SK-N-SH (cell line): ENCODE measurements around the gene MT2A. TPM values are rescaled to one million over a fixed set of nuclear protein-coding genes. Genes with fewer than 3 reads are reported as not detected.

Experiments used
- CTCF ChIA-PET: fragments of 300-600, 350-600 bp; formaldehyde crosslinking; extraction: SDS; loops from one replicate; lab custom pipeline; 2021; lab: Yijun Ruan, JAX
- POLR2A ChIA-PET: fragments of 350-600 bp; sonication (Branson Sonifier 250); formaldehyde crosslinking; extraction: SDS; loops from one replicate; lab custom pipeline; 2020; ENCODE audit warnings: antibody characterized with exemption, inconsistent platforms; lab: Yijun Ruan, JAX
- DNase-seq: peaks from one replicate; pipeline ENCODE4 v3.0.0; 2012
- H2AFZ ChIP-seq: fragments of 200-600 bp; sonication (generic); 2 replicates; pipeline ENCODE4 v1.8.1; 2016; ENCODE audit warnings: antibody characterized with exemption, mild to moderate bottlenecking, low read depth
- H3F3A ChIP-seq: fragments of 200-600 bp; sonication (generic); replicated peaks from 2 replicates; pipeline ENCODE3; 2016; ENCODE audit warnings: antibody characterized with exemption, mild to moderate bottlenecking; ENCODE audit not compliant: insufficient read depth
- H3K27ac ChIP-seq, 2 experiments: fragments of 200-500 bp in 1 of 2; fragments of 200-600 bp in 1 of 2; sonication (Bioruptor generic) in 1 of 2; sonication (generic), shearing (Covaris generic) in 1 of 2; 2 replicates each; pipeline versions ENCODE4 v1.5.1 to v1.6.1; 2014 to 2016; ENCODE audit warnings: low read depth in 2 of 2, inconsistent platforms in 1 of 2, low read length in 1 of 2, mild to moderate bottlenecking in 1 of 2, mixed read lengths in 1 of 2
- H3K27me3 ChIP-seq: fragments of 200-600 bp; sonication (generic), shearing (Covaris generic); 2 replicates; pipeline ENCODE4 v1.6.1; 2016; ENCODE audit warnings: mixed run types; ENCODE audit not compliant: insufficient read depth
- H3K36me3 ChIP-seq, 2 experiments: fragments of 200-500 bp in 1 of 2; fragments of 200-600 bp in 1 of 2; sonication (Bioruptor generic) in 1 of 2; sonication (generic) in 1 of 2; replicated peaks in 1 of 2; 2 replicates each; pipeline versions ENCODE3 to v1.5.1; 2014 to 2016; ENCODE audit warnings: low read length in 1 of 2, mild to moderate bottlenecking in 1 of 2; ENCODE audit not compliant: insufficient read depth in 2 of 2, control insufficient read depth in 1 of 2
- H3K4me1 ChIP-seq, 2 experiments: fragments of 200-500 bp in 1 of 2; fragments of 200-600 bp in 1 of 2; sonication (Bioruptor generic) in 1 of 2; sonication (generic), shearing (Covaris generic) in 1 of 2; 2 replicates each; pipeline versions ENCODE4 v1.5.1 to v1.6.1; 2014 to 2016; ENCODE audit warnings: low read depth in 1 of 2, low read length in 1 of 2, mixed run types in 1 of 2; ENCODE audit not compliant: insufficient read depth in 2 of 2, control insufficient read depth in 1 of 2
- H3K4me2 ChIP-seq: fragments of 200-600 bp; sonication (generic), shearing (Covaris generic); 2 replicates; pipeline ENCODE4 v1.6.1; 2017; ENCODE audit warnings: mixed run types
- H3K4me3 ChIP-seq, 2 experiments: fragments of 200-500 bp in 1 of 2; fragments of 200-600 bp in 1 of 2; sonication (Bioruptor generic) in 1 of 2; sonication (generic), shearing (Covaris generic) in 1 of 2; 2 replicates each; pipeline versions ENCODE4 v1.5.1 to v1.8.1; 2014 to 2016; ENCODE audit warnings: low read depth in 2 of 2, inconsistent platforms in 1 of 2, low read length in 1 of 2, mild to moderate bottlenecking in 1 of 2, mixed read lengths in 1 of 2, moderate library complexity in 1 of 2
- H3K79me2 ChIP-seq: fragments of 200-600 bp; sonication (generic); 2 replicates; pipeline ENCODE4 v1.8.1; 2017; ENCODE audit warnings: mild to moderate bottlenecking; ENCODE audit not compliant: insufficient read depth
- H3K9ac ChIP-seq: fragments of 200-600 bp; sonication (generic); 2 replicates; pipeline ENCODE4 v1.6.1; 2017; ENCODE audit warnings: mixed run types
- H3K9me2 ChIP-seq: fragments of 200-600 bp; sonication (generic); 2 replicates; pipeline ENCODE4 v1.6.1; 2017; ENCODE audit warnings: mixed run types
- H3K9me3 ChIP-seq: fragments of 200-600 bp; sonication (generic); 2 replicates; pipeline ENCODE4 v1.6.1; 2017; ENCODE audit warnings: mixed run types, mild to moderate bottlenecking, moderate library complexity
- H4K20me1 ChIP-seq: fragments of 200-600 bp; sonication (generic); 2 replicates; pipeline ENCODE4 v1.6.1; 2017; ENCODE audit warnings: mild to moderate bottlenecking, mixed run types; ENCODE audit not compliant: insufficient read depth
- EP300 ChIP-seq, 2 experiments: IDR thresholded peaks; 2 replicates each; pipeline versions ENCODE4 v1.4.0 to v1.6.1; 2012; ENCODE audit warnings: borderline replicate concordance in 1 of 2, low read depth in 1 of 2, low read length in 1 of 2
- FOXJ3 ChIP-seq: sonication (generic); formaldehyde crosslinking; IDR thresholded peaks from 2 replicates; pipeline ENCODE4 v1.5.1; 2020; ENCODE audit warnings: mild to moderate bottlenecking, missing genetic modification reagents
- IRF3 ChIP-seq: fragments of 150-350 bp; IDR thresholded peaks from 2 replicates; pipeline ENCODE4 v1.6.1; 2016; ENCODE audit warnings: mild to moderate bottlenecking, low read depth, low read length
- JUND ChIP-seq: IDR thresholded peaks from 2 replicates; pipeline ENCODE4 v1.4.0; 2012
- MAX ChIP-seq: IDR thresholded peaks from 2 replicates; pipeline ENCODE4 v1.4.0; 2012; ENCODE audit warnings: low read depth
- MEF2A ChIP-seq: IDR thresholded peaks from 2 replicates; pipeline ENCODE4 v1.4.0; 2012; ENCODE audit warnings: low read depth, borderline replicate concordance
- POLR2AphosphoS5 ChIP-seq: IDR thresholded peaks from 2 replicates; pipeline ENCODE4 v1.6.1; 2012; ENCODE audit warnings: low read depth, low read length
- RFX5 ChIP-seq: IDR thresholded peaks from 2 replicates; pipeline ENCODE4 v1.6.1; 2012; ENCODE audit warnings: mild to moderate bottlenecking, improper control_type of control experiment, low read length
- RXRA ChIP-seq: IDR thresholded peaks from 2 replicates; pipeline ENCODE4 v1.4.0; 2012; ENCODE audit warnings: low read depth, mild to moderate bottlenecking, borderline replicate concordance
- WGBS: methylation state at CpG from one replicate; pipeline ENCODE4 v1.1.6; 2017; ENCODE audit warnings: low lambda C conversion rate; 5-methylcytosine and 5-hydroxymethylcytosine counted together
- polyA plus RNA-seq, 3 experiments: library from polyadenylated mRNA; depleted of rRNA; stranded (reverse); fragments of >200 nt; gene quantifications; 2 replicates each; pipeline ENCODE4 v1.2.3, GENCODE V29; 2012

MT2A gene
- polyA plus RNA-seq, 1 of the 3 experiments (the other 2 are of a cell fraction), result 133 TPM

GRCh38 chr16:56616608-56617211, 8.3 kb downstream of the MT2A start:
- no peak overlapping the region for H3K9ac ChIP-seq
- H3K27me3 ChIP-seq, result no peaks in the 10 kb centered on the region
- CTCF ChIA-PET, result interaction anchor here (2.4 kb wide), 1 partner anchor 16 kb away, joined by 6 read pairs; no protein-coding TSS in a partner anchor
- POLR2A ChIA-PET, result no interaction called here
- H3K9me3 ChIP-seq, result no peaks in the 10 kb centered on the region
- H3K9me2 ChIP-seq, result no peaks in the 10 kb centered on the region
- peaks cover under 1% of the 10 kb centered on the region; the same call in 1 of the 2 replicates for H3K79me2 ChIP-seq
- no peak overlapping the region for H3K4me3 ChIP-seq
- no peaks in the 10 kb centered on the region for H3K36me3 ChIP-seq
- peaks cover under 1 to 22% of the 10 kb centered on the region in 2 experiments; a peak in 2 of 4 replicates for H3K4me1 ChIP-seq
- 94% methylated on average over 23 of the region's 23 CpGs for WGBS
- H3K4me2 ChIP-seq, result no peak overlapping the region
- no peak for TF ChIP-seq RXRA
- TF ChIP-seq, all 33 proteins: peak for 0
- no peak overlapping the region for H2AFZ ChIP-seq
- H4K20me1 ChIP-seq, result no peaks in the 10 kb centered on the region
- H3F3A ChIP-seq, result peaks cover 23% of the 10 kb centered on the region
- H3K27ac ChIP-seq, result no peak overlapping the region
- no peak for DNase-seq

- H3K36me3 ChIP-seq, result no peaks in the 10 kb centered on the region
- TF ChIP-seq EP300 (IDR thresholded peaks at IDR 0.05; ENCODE audit: borderline replicate concordance in 1 of 2, low read depth in 1 of 2, low read length in 1 of 2), result no peak
- TF ChIP-seq RXRA, result no peak
- TF ChIP-seq MAX, result no peak
- no peak for TF ChIP-seq FOXJ3 (CRISPR knock-in tag)
- TF ChIP-seq RFX5, result no peak
- TF ChIP-seq JUND, result no peak
- no peak for TF ChIP-seq POLR2AphosphoS5
- TF ChIP-seq MEF2A, result no peak
- no peak for TF ChIP-seq IRF3
- no peaks in the 10 kb centered on the region for H3K27me3 ChIP-seq
- no peaks in the 10 kb centered on the region for H4K20me1 ChIP-seq
- POLR2A ChIA-PET, result interaction anchor here (1.0 kb wide), 1 partner anchor 13 kb away, joined by 3 read pairs; no protein-coding TSS in a partner anchor
- 86% methylated on average over 32 of the region's 41 CpGs for WGBS
- H3F3A ChIP-seq, result peaks cover 23% of the 10 kb centered on the region
- no peaks in the 10 kb centered on the region for H3K9me3 ChIP-seq
- H3K4me1 ChIP-seq, result peaks cover 0 to 22% of the 10 kb centered on the region in 2 experiments; a peak in 1 of 4 replicates
- no peak for DNase-seq
- no peak overlapping the region for H3K27ac ChIP-seq
- H3K9me2 ChIP-seq, result no peaks in the 10 kb centered on the region
- no peak overlapping the region for H3K9ac ChIP-seq
- no peak overlapping the region for H2AFZ ChIP-seq
- H3K4me3 ChIP-seq, result no peak overlapping the region
- H3K4me2 ChIP-seq, result no peak overlapping the region
- CTCF ChIA-PET, result interaction anchor here (0.6 to 2.4 kb wide), 2 partner anchors 13 to 17 kb away, joined by 3 to 6 read pairs; no protein-coding TSS in a partner anchor
- H3K79me2 ChIP-seq, result no peaks in the 10 kb centered on the region; the same call in 1 of the 2 replicates
These were observed 9.1 kb downstream of the MT2A start for GRCh38 chr16:56617212-56618085.
